Neural cell (in vitro differentiated cells): ENCODE data around the gene RFX5. TPM values are rescaled to one million over a fixed set of nuclear protein-coding genes. Genes with fewer than 3 reads are reported as not detected.

ENCODE experiments used
- H2AFZ ChIP-seq: fragments of 200-600, 300-800 bp; sonication (generic), shearing (Covaris generic); 2 replicates; pipeline ENCODE4 v1.6.0; 2014; ENCODE audit warnings: low read depth, mild to moderate bottlenecking, antibody characterized with exemption, low read length, moderate library complexity
- H3F3A ChIP-seq: fragments of 200-600 bp; shearing (Covaris generic); 2 replicates; pipeline ENCODE4 v1.6.1; 2016; ENCODE audit warnings: mild to moderate bottlenecking, moderate library complexity, mixed read lengths, antibody characterized with exemption, low read length; ENCODE audit not compliant: insufficient read depth, poor library complexity, severe bottlenecking
- H3K27ac ChIP-seq: fragments of 200-600, 300-800 bp; sonication (generic), shearing (Covaris generic); 2 replicates; pipeline ENCODE4 v1.5.1; 2014; ENCODE audit warnings: mild to moderate bottlenecking, low read length, moderate library complexity
- H3K27me3 ChIP-seq: fragments of 300-800, 200-600 bp; sonication (generic), shearing (Covaris generic); 2 replicates; pipeline ENCODE4 v1.6.0; 2014; ENCODE audit warnings: mild to moderate bottlenecking, low read depth, low read length, moderate library complexity; ENCODE audit not compliant: insufficient read depth
- H3K36me3 ChIP-seq: fragments of 300-800, 200-600 bp; sonication (generic), shearing (Covaris generic); 2 replicates; pipeline ENCODE4 v1.5.1; 2014; ENCODE audit warnings: mild to moderate bottlenecking, antibody characterized with exemption, low read length, moderate library complexity; ENCODE audit not compliant: insufficient read depth
- H3K4me2 ChIP-seq: fragments of 300-800, 200-600 bp; sonication (generic), shearing (Covaris generic); 2 replicates; pipeline ENCODE4 v1.6.0; 2014; ENCODE audit warnings: mild to moderate bottlenecking, low read length
- H3K4me3 ChIP-seq: fragments of 300-800, 200-600 bp; sonication (generic), shearing (Covaris generic); 2 replicates; pipeline ENCODE4 v1.5.1; 2014; ENCODE audit warnings: mild to moderate bottlenecking, low read length, moderate library complexity
- H3K79me2 ChIP-seq: fragments of 200-600 bp; shearing (Covaris generic); replicated peaks from 2 replicates; pipeline ENCODE4 v1.6.0; 2014; ENCODE audit warnings: mild to moderate bottlenecking, low read length, moderate library complexity; ENCODE audit not compliant: insufficient read depth
- H3K9ac ChIP-seq: fragments of 300-800, 200-600 bp; sonication (generic), shearing (Covaris generic); 2 replicates; pipeline ENCODE4 v1.6.1; 2016; ENCODE audit warnings: mild to moderate bottlenecking, low read length, mixed read lengths
- H3K9me2 ChIP-seq: fragments of 200-600 bp; shearing (Covaris generic); 2 replicates; pipeline ENCODE4 v1.6.1; 2016; ENCODE audit warnings: mild to moderate bottlenecking, low read length, mixed read lengths; ENCODE audit not compliant: insufficient read depth
- H3K9me3 ChIP-seq: fragments of 200-600, 300-800 bp; sonication (generic), shearing (Covaris generic); 2 replicates; pipeline ENCODE4 v1.6.1; 2016; ENCODE audit warnings: mild to moderate bottlenecking, mixed run types, low read length, moderate library complexity, mixed read lengths
- H4K20me1 ChIP-seq: fragments of 200-600 bp; shearing (Covaris generic); 2 replicates; pipeline ENCODE4 v1.6.1; 2016; ENCODE audit warnings: mild to moderate bottlenecking, mixed run types; ENCODE audit not compliant: insufficient read depth
- CTCF ChIP-seq: fragments of 450-650 bp; IDR thresholded peaks from 2 replicates; pipeline ENCODE4 v1.5.1; 2014; ENCODE audit warnings: antibody characterized with exemption, mild to moderate bottlenecking, moderate library complexity; ENCODE audit not compliant: poor library complexity, severe bottlenecking
- EP300 ChIP-seq: fragments of 450-650 bp; conservative IDR thresholded peaks from 2 replicates; pipeline ENCODE4 v1.6.1; 2014; ENCODE audit warnings: antibody characterized with exemption, mild to moderate bottlenecking, moderate library complexity; ENCODE audit not compliant: poor library complexity, severe bottlenecking
- EZH2 ChIP-seq: fragments of 200-600, 300-800 bp; shearing (Covaris generic), sonication (generic); IDR thresholded peaks from 2 replicates; pipeline ENCODE4 v1.6.1; 2014; ENCODE audit warnings: antibody characterized with exemption, low read length, borderline replicate concordance, mild to moderate bottlenecking; ENCODE audit not compliant: insufficient read depth, poor library complexity, severe bottlenecking
- MXI1 ChIP-seq: fragments of 450-650 bp; conservative IDR thresholded peaks from 2 replicates; pipeline ENCODE4 v1.6.1; 2014; ENCODE audit warnings: antibody characterized with exemption, mild to moderate bottlenecking; ENCODE audit not compliant: poor library complexity, severe bottlenecking
- POLR2AphosphoS5 ChIP-seq: IDR thresholded peaks from 2 replicates; pipeline ENCODE4 v1.6.1; 2012
- RAD21 ChIP-seq: fragments of 450-650 bp; conservative IDR thresholded peaks from 2 replicates; pipeline ENCODE4 v1.6.1; 2014; ENCODE audit warnings: antibody characterized with exemption, mild to moderate bottlenecking, moderate library complexity
- REST ChIP-seq: IDR thresholded peaks from 2 replicates; pipeline ENCODE4 v1.6.1; 2012; ENCODE audit warnings: borderline replicate concordance
- SMC3 ChIP-seq: fragments of 450-650 bp; conservative IDR thresholded peaks from 2 replicates; pipeline ENCODE4 v1.6.1; 2014; ENCODE audit warnings: antibody characterized with exemption, mild to moderate bottlenecking, moderate library complexity; ENCODE audit not compliant: poor library complexity
- TAF1 ChIP-seq: IDR thresholded peaks from 2 replicates; pipeline ENCODE4 v1.6.1; 2012; ENCODE audit warnings: low read depth
- polyA plus RNA-seq: library from polyadenylated mRNA; depleted of rRNA; stranded (reverse); fragments of >200 nt; gene quantifications from 2 replicates; pipeline ENCODE4 v1.2.3, GENCODE V29; 2014

Gene RFX5
- polyA plus RNA-seq, 1 donor from 2014 or later = 36.7 TPM

GRCh38 chr1:151369302-151369610 is 22.2 kb upstream of the RFX5 start:
- no peak overlapping the region for H3K27ac ChIP-seq
- H3F3A ChIP-seq = no peaks in the 10 kb centered on the region
- H3K79me2 ChIP-seq = no peaks in the 10 kb centered on the region
- H3K9me2 ChIP-seq = no peaks in the 10 kb centered on the region
- no peak for TF ChIP-seq REST
- TF ChIP-seq TAF1 = no peak
- no peak for TF ChIP-seq EZH2
- TF ChIP-seq MXI1 = no peak
- no peak for TF ChIP-seq CTCF
- no peak for TF ChIP-seq POLR2AphosphoS5
- no peak for TF ChIP-seq EP300
- TF ChIP-seq SMC3 = no peak
- TF ChIP-seq RAD21 = no peak
- H3K4me2 ChIP-seq = no peak overlapping the region
- H3K27me3 ChIP-seq = no peaks in the 10 kb centered on the region
- H4K20me1 ChIP-seq = no peaks in the 10 kb centered on the region
- H2AFZ ChIP-seq = no peak overlapping the region
- no peak overlapping the region for H3K4me3 ChIP-seq
- H3K9me3 ChIP-seq = no peaks in the 10 kb centered on the region
- no peaks in the 10 kb centered on the region for H3K36me3 ChIP-seq
- no peak overlapping the region for H3K9ac ChIP-seq

GRCh38 chr1:151368393-151369301 is 21.6 kb upstream of the RFX5 start:
- Histone ChIP-seq H3K27ac (no peak overlapping the region), H4K20me1 (no peaks in the 10 kb centered on the region), H2AFZ (no peak overlapping the region), H3K79me2 (no peaks in the 10 kb centered on the region), H3K9me2 (no peaks in the 10 kb centered on the region), H3F3A (no peaks in the 10 kb centered on the region), H3K36me3 (no peaks in the 10 kb centered on the region), H3K4me3 (no peak overlapping the region), H3K9me3 (no peaks in the 10 kb centered on the region), H3K4me2 (no peak overlapping the region), H3K27me3 (no peaks in the 10 kb centered on the region), H3K9ac (no peak overlapping the region)
- no peak for TF ChIP-seq RAD21
- TF ChIP-seq POLR2AphosphoS5 = no peak
- TF ChIP-seq CTCF = no peak
- TF ChIP-seq MXI1 = no peak
- no peak for TF ChIP-seq TAF1
- no peak for TF ChIP-seq EZH2
- TF ChIP-seq SMC3 = no peak
- no peak for TF ChIP-seq REST
- TF ChIP-seq EP300 = no peak
